SH-SY5Y (cell line): ENCODE results near the gene RBMS3.

Experiments
- GATA2 ChIP-seq: IDR thresholded peaks from 2 replicates; pipeline ENCODE4 v1.6.1; 2011; ENCODE audit warnings: mild to moderate bottlenecking, low read depth, low read length
- GATA3 ChIP-seq: IDR thresholded peaks from 2 replicates; pipeline ENCODE4 v1.6.1; 2011; ENCODE audit warnings: low read depth, mild to moderate bottlenecking, low read length, moderate library complexity

DNA sequence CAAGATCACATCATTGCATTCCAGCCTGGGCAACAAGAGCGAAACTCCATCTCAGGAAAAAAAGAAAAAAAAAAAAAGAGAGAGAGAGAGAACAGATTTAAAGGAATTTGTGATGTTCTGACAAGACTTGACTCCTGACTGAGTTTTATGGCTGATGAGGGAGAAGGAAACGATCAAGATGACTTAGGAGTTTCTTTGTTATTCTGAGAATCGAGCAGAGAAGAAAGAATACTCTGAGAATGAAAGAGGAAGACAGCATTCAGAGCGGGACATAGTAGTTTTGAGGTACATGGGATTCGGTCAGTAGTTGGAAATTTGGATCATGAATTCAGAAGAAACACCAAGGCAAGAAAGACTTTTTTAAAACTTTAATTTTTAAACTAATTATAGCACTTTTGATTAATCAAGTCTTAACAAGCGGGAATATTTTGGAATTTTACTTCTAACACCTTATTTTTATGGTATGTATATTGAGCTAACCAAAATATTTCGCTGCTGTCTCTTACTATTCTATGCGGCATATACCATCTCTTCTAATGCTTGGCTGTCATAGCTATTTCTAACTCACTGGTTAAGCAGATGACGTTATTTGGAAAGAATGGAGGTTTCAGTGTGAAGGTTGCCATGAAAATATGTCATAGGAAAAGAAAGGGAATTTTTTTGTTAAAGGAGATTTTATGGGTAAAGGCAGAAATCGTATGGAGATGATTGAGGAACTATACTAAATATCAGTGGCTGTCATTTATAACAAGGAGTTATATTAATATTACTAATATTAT is 644.1 kb downstream of the RBMS3 start:
- TF ChIP-seq GATA2 (no peak), GATA3 (no peak)
